CD4-positive, alpha-beta T cell treated with Interleukin-2 at 100 ng/mL for 4 hours (primary cell): ENCODE measurements around the gene SYNDIG1.

Experiments used
- DNase-seq: peaks from one replicate; pipeline ENCODE4 v3.0.0-alpha.2; 2020; ENCODE audit warnings: low spot score

Gene SYNDIG1

DNA sequence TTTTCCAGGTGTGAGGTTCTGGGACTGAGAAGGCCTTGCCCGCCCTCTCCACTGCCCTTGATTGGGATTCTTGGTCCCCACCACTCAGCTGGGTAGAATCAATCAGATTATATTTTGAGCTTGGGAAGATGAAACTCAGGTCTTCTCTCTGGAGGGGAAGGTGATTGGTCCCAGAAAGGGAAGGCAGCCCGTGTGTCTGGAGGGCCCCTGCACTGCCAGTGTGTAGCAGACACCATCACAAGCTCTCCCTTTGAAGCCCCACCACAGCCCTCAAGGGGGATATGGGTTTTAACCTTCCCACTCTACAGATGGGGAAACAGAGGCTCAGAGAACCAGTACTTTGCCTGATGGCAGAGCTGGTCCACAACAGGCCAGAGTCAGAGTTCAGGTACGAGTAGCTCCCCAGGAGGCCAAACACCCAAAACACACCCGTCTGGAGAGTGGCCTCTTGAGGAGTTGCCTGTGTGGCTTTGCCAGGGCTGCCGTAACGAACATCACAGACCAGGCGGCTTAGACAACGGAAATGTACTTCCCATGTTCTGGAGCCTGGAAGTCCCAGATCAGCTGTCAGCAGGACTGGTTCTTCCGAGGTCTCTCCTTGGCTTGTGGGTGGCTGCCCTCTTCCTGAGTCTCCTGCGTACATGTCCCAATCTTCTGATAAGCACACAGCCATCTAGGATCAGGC is 205.6 kb downstream of the SYNDIG1 start:
- DNase-seq: no peak

DNA sequence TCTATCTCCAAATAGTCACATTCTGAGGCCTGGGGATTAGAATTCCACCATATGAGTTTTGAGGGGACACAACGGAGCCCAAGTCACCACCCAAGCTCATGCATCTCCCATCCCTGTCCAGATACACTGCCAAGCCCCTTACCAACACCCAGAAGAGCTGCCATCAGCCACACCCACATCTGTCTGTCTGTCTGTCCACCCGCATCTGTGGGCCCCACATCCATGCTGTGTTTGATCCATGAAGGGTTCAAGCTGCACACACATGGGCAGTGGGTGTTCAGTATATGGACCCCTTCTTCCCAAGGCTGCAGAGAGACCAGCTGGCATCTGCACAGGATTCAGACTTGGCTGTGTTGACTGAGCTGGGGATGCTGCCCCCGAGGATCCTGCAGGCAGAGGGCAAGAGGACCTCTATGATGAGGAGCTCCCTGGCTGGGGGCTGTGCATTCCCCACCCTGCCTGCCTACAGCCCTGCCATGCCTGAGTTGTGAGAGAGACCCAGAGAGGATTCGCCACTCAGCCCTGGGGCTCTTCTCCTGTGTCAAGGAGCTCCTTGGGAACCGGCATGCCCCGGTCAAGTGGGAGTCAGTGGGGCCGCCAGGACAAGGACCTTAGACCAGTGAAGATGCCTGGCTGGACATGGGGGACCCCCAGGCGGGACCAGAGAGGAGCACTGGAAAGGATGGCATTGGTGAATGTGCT is 206.4 kb downstream of the SYNDIG1 start:
- no peak for DNase-seq

DNA sequence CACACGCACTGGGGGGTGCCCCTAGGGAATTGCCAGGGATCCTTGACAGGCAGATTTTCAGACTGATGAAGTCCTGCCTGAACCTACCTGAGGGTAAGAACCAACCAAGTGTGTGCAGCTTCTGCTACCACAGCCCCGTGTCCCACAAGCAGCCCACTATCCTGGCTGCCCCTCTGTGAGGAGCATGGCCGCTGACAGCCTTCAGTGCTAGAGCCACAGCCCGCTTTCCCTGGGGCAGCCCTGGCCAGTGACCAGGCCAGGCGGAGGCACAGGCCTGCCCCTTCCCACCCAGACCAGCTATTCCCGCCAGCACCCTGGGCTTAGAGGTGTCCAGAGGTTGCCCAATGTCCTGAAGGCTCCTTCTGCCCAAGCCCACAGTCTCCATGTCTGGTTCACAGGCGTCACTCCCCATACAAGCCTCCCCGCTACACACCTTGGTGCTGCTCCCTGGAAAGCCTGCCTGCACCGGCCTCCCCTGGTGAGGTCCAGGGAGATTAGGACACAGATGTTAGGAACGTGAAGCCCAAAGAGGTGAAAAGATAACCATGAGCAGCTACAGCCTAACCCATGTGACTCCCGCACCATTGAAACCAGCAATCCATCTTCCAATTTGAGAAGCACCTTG is 207.0 kb downstream of the SYNDIG1 start:
- no peak for DNase-seq

DNA sequence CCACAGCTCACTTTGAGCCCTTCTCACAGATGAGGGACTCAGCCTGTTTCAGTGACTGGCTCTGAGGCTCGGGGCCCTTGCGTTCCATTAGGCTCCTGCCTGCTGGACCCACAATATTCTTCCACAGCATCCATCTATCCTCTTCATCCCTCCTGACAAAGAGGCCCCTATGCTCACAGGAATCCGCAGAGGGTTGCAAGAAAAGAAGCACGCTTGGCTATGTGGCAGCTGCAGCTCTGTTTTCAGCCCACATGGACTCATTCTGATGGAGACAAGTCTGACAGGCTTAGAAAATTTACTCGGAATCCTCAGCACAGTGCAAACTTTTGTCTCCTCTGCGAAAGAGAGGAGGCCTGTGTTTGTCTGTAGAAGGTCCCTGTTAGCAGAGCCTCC is 207.5 kb downstream of the SYNDIG1 start:
- DNase-seq: no peak

DNA sequence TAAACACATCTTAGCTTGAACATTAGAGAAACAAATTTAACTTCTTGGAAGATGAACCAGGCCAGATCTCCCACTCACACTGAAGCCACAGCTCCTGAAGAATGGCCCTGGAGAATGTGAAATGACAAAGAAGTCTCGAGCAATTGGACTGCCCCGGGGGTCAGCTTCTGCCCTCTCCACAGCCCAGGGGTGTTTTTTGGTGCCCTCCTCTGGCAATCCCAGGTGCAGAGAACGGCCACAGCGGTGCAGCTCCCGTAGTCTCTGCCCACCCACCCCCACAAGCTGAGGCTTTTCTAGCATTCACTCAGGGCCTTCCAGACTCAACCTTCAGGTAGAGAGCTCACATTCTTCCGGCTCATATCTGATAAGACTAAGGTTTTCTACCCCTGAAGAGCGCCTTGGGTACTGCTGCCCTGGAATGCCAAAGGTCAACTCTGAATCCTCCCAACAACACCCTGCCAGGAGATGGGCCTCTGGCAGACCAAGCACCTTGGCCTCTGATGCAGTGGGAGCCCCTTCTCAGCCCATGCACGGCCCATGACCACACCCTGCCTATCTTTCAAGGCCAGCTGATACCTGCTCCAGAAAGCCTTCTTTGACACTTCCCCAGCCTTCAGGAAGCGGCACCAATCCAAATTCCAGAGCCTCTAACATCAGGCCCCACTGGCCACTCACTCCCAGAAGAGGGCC is 208.3 kb downstream of the SYNDIG1 start:
- no peak for DNase-seq

DNA sequence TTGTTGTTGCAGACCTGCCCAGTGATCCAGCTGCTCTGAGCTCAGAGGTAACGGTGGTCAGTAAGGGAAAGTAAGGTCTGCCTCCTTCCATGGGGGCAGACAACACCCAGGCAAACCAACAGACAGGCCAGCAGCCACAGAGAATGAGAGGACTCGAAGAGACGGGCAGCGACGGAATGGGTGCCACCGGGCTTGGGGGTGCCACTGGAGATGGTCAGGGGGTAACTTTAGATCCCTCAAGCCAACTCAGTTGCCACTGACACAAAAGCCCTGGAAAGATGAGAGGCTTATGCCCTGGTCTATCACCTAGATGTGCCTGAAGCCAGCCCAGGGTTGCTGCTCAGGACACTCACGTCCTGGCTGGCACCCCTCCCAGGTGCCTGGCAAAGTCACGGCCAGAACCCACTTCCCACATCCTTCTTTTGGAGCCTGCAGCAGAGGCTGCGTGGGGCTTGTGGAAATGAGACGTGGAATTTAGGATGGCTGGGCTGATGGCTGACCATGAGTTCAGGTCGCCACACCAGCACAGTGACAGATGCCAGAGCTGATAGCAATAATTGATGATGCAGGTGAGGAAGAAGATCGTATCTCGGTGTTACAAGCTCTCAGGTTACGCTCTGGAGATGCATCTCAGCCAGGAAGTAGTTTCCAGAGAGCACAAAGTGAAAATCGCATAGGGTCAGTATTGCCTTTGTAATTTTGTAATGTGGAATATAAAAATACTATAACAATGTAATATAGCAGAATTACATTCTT is 209.1 kb downstream of the SYNDIG1 start:
- no peak for DNase-seq

DNA sequence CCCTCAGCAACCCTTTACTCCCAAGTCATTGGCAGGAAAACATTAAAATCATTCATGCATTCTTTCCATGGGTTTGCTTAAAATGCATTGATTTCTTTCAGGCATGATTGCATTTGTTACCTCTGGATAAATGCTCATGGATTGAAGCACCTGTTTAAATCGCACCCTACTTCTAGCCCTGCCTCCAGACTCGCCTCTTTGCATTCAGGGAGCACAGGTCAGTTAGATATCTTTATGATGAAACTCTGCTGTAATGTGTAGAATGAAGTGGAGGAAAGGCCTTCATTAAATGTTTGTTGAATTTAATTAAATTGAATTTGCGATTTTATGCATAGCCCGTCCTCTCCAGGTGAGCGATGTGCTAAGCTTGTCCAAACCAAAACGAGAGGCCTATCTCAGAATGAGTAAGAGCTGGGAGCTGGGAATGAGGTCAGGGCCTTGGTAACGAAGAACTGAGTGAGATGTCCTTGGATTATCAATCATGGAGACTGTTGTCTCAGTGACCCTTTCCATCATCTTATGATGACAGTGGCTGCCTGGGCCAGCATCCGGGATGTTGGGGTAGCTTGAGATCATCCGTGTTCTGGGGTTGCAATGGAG is 210.1 kb downstream of the SYNDIG1 start:
- no peak for DNase-seq

DNA sequence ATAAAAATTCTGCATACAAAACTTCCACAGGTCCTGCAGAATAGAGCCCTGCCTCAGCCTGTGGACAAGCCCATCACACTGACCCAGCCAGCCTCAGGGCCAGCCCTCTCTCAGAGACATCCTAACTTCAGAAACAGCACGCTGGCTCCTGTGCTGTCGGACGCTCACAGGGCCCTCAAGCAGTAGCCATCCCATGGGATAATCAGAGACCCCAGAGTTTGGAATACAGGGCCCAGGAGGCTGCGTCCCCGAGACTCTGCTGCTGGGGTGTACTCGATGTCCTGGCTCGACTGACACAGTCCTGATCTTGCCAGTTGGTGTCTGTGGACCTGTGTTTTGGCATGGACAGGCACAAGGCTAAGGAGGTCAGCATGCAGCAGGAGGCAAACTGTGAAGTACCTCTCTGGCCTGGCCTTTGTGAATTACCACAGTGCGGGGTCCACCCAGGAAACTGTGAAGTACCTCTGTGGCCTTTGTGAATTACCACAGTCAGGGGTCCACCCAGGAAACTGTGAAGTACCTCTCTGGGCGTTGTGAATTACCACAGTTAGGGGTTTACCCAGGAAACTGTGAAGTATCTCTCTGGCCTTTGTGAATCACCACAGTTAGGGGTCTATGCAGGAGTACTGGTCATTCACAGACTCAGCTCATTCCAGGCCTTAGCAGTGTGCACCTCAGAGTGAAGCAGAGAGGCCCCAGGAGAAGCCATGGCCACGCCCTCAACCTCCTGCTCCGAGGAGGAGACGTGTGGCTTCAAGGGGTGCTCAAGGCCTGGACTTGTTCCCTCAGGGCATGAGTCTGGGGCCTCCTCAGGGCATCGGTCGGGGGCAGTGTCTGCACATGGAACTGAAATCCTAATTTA is 212.4 kb downstream of the SYNDIG1 start:
- no peak for DNase-seq

DNA sequence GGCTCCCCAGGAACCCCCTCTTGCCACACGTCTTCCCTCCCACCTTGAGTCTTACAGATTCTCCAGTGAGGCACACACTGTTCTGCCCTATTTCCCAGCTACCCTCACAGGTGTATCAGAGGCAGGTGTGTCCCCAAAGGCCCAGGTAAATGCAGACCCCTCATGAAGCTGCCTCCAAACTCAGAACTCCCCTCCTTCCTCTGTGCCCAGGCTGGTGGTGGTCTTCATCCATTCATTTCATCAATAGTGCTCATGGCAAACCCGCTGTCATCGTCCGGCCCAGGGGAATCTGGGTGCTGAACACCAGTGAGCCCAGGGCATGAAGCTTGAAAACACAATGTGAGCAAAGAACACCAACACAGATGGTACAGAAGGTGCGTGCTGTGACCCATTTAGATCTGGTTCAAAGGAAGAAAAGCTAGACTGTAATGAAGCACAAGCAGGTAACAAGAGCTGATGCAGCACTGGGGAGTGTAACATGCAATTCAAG is 213.1 kb downstream of the SYNDIG1 start:
- no peak for DNase-seq

DNA sequence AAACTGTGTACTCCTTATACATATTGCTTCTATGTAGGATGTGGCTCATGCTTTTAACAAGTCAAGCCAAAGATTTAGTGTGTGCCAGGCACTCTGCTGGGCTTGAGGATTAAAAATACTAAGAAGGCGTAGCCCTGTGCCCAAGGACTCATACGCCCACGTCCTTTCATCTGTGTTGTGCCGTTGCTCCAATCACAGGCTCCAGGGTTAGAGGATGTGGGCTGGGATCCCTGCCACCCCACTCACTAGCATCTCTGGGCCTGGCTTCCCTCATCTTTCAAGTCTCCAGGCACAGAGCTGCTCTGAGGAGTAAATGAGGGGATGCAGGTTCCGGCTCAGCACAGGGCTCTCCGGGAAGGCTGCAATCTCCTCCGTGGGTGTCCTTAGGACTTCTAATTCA is 214.2 kb downstream of the SYNDIG1 start:
- DNase-seq: no peak

DNA sequence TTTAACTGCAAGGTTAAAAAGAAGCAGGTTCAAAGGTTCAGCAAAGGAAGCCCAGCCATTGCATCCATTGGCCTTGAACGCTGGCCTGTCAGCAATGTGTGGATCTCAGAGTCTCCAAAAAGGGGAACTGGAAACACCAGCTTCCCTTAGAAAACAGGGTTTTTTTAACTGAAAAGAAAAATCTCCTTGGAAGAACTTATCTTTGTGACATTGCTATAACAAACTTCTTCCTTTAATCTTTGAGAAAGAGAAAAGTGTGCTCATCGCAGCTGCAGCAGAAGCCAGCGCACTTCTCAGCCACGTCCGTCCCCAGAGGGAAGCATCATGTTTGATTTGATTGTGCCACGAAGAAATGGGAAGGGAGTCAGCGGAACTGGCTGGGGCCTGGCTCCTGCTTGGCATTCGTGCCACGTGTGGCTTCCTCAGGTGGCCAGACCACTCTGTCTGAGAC is 215.0 kb downstream of the SYNDIG1 start:
- no peak for DNase-seq

DNA sequence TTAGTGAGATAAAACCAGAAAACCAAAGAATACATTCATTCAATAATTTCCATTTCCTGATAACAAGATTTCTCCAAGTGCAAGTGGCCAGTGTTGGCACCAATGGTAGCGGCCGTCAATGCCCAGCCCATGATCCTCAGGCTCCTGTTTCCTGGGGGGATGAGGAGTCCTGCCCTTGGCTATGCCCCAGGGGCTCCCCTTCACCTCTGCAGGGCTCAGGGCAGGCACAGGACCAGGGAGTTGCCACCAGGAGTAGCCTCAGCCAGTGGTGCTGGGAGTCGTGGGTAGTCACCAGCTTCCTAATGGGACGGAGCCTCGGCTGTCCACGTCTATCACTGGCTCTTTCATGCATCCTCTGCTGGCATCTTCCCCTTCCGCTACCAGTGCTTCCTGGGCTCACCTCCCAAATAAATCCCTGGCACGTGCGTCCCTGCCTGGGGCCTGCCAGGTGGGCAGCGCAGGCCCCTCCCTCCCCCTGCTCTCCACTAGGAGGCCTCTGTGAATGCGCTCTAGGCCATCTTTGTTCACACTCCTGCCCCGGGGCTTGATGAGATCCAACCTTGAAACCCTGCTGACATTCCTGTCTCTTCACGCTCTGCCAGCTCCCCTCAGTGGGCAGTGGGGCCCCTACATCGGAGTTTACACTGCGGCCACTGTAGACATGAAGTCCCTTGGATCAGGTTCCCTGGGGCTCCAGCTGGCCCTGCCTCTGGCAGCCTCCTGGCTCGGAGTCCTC is 215.7 kb downstream of the SYNDIG1 start:
- DNase-seq: no peak

DNA sequence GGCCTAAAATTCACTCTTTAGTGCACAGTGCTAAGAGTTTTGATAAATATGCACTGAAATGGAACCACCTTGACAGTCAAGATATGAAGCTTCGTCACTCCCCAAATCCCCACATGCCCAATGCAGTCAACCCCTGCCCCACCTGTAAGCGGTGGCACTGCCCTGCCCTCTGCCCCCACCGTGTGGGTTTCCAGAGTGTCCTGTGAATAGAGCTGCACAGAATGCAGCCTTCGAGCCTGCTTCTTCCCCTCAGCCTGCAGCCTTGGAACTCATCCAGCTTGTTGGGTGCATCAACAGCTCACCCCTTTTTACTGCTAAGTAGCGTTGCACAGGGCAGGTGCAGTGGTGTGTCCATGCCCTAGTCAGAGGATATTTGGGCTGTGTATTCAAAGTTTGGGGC is 216.3 kb downstream of the SYNDIG1 start:
- no peak for DNase-seq

DNA sequence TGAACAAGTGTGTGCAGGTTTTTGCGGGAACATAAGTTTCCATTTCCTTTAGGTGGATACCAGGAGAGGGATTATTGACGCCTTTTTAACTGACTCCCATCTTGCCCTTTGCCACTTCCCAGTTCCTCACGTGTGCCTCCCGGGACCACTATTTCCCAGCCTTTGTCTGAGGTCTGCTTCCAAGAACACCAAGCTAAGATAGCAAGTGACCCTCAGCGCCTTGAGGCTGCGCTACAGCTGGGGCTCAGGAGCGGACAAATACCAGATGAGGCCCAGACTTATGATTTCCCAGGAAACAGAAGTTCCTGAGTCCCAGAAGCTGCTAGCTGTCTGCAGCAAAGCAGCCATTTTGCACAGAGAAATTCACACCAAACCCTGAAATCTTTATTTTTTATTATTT is 216.7 kb downstream of the SYNDIG1 start:
- no peak for DNase-seq

DNA sequence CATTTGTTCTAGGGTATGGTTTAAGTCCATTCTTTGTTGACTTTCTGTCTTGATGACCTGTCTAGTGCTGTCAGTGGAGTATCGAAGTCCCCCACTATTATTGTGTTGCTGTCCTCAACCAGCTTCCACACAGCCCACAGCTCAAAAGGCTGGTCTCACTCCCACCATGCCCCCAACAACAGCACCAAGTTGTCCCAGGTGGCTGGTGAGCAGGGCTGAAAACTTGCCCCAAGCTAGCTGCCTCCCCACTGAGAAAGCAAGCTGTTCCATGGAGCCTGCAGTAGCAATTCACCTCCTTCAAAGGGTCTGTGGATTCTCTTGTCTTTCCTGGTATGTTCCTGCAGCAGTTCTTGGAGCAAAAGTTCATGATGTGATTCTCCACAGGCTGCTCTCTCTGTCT is 221.0 kb downstream of the SYNDIG1 start:
- DNase-seq: no peak

DNA sequence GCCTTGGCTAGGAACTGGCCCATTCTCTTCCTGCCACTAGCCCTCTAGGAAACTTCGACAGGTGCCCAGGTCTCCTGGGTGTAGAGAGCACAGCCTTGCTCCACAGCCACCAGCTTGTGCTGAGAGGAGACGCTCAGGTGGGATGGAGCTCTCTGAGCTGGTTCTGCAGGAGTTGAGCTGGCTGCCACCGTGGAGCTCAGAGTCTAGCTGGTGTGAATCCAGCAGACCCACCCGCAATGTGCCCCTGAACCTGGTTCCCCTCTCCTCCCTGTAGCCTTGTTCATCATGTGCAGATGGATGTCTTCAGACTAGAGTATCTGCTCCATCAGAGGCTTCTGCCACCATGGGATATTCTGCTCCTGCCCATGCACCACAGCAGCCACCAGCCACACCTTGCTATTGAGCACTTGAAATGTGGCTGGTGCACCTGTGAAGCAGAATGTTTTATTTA is 222.5 kb downstream of the SYNDIG1 start:
- no peak for DNase-seq

DNA sequence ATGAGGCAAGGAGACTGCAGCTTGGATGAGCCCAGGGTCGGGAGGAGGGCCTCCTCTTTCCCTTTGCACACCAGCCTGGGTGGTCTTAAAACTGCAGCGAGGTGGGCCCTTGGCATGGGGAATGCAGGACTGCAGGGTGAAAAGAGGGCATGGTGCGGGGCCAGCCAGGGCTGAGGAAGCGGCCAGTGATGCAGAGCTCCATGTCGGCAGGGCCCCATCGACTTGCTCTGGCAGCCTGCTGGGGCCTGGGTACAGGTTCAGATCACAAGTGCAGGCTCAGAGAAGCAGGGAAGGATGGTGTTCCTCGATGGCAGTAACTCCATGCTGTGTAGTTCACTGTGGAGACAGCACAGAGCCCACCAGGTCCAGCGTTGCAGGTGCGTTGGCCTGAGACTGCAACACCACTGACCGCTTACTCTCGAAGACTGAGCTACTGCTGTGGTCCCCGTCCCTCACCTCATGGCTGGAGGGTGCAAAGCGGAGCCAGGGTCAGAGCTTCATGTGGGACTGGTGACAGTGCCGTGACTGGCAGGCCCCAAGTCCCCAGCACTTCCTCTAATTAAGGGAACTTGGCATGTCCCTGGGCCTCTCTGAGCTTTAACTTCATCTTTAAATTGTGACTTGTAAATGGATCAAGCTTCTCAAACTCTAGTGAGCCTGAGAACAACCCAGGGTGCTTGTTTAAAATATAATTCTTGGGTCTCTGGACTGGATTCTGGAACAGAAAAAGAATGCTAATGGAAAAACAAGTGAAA is 223.2 kb downstream of the SYNDIG1 start:
- DNase-seq: no peak

DNA sequence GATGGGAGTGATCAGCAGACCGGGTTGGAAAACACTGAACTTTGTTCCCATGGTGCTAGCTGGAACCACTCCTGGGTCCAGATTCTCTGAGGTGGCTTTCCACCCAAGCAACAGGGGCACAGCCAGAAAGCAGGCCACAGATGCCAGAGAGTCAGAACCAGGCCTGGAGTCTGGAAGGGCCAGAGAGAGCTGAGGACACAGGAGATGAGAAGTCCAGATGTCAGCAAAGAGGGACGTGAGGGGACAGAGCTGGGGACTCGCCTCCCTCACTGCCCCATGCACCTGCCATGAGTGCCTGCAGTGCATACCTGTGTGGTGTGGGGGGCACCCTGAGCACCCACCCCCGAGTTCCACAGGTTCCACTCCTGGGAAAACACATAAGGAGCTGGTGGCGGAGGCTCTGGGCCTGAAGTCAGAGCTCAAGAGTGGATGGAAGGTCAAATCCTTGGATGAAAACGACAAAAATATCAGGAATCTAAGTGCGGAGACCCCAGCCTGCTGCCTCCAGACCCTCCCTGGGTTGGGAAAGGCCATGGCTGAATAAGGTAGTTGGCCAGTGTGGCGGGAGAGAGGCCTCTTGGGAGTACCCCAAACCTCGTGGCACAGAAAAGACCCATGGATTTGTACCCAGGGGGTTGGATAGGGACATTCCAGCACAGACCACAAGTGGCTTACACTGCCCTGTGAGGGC is 224.2 kb downstream of the SYNDIG1 start:
- DNase-seq: no peak
